GM06990 (cell line): ENCODE data around the gene AGMO.

Experiments
- DNase-seq: peaks from one replicate; pipeline ENCODE4 v3.0.0-alpha.2; 2011; ENCODE audit not compliant: insufficient read length; ENCODE audit errors: extremely low read depth
- H3K27me3 ChIP-seq: replicated peaks from 2 replicates; pipeline ENCODE4 v1.6.0; 2011; ENCODE audit warnings: low read length; ENCODE audit not compliant: control insufficient read depth, insufficient read depth
- H3K36me3 ChIP-seq: 2 replicates; pipeline ENCODE4 v1.5.1; 2011; ENCODE audit warnings: low read length; ENCODE audit not compliant: control insufficient read depth, insufficient read depth
- H3K4me3 ChIP-seq: replicated peaks from 2 replicates; pipeline ENCODE4 v1.5.1; 2011; ENCODE audit warnings: low read depth, mild to moderate bottlenecking, control low read depth, low read length
- TF ChIP-seq, protein P1 (sequence below): IDR thresholded peaks from 2 replicates; pipeline ENCODE4 v1.5.1; 2011; ENCODE audit warnings: low read length, control low read depth, mild to moderate bottlenecking, inconsistent platforms; ENCODE audit not compliant: insufficient read depth, poor library complexity, severe bottlenecking

The AGMO gene

DNA sequence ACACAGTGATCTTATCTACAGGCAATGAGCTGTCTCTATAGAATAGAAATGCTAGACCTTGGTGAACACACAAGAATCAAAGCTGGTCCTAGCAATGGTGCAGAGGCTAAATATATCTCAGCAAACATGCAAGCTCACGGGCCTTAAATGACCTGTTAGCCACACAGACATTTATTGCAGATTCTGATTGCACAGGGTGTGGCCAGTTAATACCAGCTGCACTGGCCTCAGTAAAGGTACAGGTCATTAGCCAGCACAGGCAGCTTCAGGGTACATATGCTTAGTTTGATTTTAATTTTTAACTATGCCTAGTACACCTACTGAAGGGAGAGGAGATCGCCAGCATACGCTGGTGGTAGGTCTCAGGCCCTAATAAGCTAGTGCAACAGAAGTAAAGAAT is 393.9 kb downstream of the AGMO start:
- no peaks in the 10 kb centered on the region for H3K36me3 ChIP-seq
- no peaks in the 10 kb centered on the region for H3K27me3 ChIP-seq
- H3K4me3 ChIP-seq, result no peak overlapping the region
- TF ChIP-seq, protein P1, sequence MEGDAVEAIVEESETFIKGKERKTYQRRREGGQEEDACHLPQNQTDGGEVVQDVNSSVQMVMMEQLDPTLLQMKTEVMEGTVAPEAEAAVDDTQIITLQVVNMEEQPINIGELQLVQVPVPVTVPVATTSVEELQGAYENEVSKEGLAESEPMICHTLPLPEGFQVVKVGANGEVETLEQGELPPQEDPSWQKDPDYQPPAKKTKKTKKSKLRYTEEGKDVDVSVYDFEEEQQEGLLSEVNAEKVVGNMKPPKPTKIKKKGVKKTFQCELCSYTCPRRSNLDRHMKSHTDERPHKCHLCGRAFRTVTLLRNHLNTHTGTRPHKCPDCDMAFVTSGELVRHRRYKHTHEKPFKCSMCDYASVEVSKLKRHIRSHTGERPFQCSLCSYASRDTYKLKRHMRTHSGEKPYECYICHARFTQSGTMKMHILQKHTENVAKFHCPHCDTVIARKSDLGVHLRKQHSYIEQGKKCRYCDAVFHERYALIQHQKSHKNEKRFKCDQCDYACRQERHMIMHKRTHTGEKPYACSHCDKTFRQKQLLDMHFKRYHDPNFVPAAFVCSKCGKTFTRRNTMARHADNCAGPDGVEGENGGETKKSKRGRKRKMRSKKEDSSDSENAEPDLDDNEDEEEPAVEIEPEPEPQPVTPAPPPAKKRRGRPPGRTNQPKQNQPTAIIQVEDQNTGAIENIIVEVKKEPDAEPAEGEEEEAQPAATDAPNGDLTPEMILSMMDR, result no peak
- no peak for DNase-seq

DNA sequence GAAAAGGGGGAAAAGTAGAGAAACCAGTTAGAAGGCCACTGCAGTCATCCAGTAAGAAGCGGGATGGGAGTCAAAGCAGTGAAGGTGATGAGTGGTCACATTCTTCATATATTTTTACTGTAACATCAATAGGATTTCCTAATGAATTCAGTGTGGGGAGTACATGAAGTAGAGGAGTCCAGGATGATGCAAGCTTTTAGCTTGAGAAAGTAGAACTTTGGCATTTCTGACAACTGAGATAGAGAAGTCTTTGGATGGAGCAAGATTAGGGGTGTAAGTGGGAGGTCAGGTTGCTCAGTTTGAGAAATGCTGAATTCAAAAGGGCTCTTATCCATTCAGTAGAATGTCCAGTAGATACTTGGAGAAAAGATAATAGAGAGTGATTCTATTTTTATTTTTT is 395.2 kb downstream of the AGMO start:
- no peaks in the 10 kb centered on the region for H3K36me3 ChIP-seq
- H3K27me3 ChIP-seq, result no peaks in the 10 kb centered on the region
- TF ChIP-seq, protein P1, result no peak
- no peak overlapping the region for H3K4me3 ChIP-seq
- no peak for DNase-seq

DNA sequence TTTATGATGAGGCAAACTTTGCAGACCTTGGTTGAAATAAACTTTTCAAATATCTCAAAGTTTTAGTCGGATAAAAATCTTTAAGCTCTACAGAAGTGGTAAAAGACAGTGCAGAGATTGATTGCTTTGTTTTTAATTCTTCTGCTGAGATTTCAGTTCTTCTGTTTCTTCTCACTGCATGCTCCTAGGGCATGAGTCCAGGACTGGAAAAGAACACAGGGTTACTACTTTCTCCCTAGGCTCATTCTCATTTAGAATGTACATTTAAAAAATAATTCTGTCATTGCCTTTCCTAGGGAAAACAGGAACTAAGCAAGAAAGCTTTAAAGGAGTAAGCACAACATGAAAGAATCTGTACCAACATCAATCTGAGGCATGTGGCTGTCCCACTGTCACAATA is 402.6 kb downstream of the AGMO start:
- DNase-seq, result no peak
- no peak overlapping the region for H3K4me3 ChIP-seq
- H3K27me3 ChIP-seq, result no peaks in the 10 kb centered on the region
- no peaks in the 10 kb centered on the region for H3K36me3 ChIP-seq
- TF ChIP-seq, protein P1, result no peak

DNA sequence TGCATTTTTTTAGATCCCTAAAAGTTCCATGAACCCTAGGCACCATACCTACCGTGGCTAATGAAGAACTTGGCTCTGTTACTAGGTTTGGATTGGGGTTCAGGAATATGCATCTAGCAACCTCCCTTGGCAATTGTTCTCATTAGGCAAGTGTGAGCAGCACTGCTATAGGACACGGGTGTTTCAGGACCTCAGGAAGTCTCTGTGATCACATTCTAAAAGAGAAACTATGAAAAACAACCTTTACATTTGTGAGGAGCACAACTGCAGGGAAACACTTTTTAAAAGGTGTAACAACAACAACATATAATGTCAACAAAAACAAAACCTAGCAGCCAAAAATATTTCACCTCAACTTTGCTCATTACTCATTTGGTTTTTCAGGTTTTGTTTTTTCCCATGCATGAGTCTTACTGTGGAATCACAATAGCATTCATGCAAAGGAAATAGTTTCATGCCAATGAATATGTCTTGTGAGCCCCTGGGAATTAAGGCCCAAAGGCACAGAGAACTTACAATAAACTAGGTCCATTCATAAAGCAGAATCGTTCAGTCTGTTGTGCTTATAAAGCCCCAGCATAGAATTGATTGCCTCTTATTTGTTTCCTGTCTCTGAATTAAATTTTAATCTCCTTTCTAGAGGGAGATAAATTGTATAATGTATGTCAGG is 403.5 kb downstream of the AGMO start:
- Histone ChIP-seq H3K27me3 (no peaks in the 10 kb centered on the region), H3K36me3 (no peaks in the 10 kb centered on the region), H3K4me3 (no peak overlapping the region)
- DNase-seq, result no peak
- TF ChIP-seq, protein P1, result no peak
